Ascending aorta (tissue), 2 donors: ENCODE data around the gene OR6B1. TPM values are rescaled to one million over a fixed set of nuclear protein-coding genes. Genes with fewer than 3 reads are reported as not detected.

Experiments used
- DNase-seq, 2 donors: peaks; one replicate each; pipeline ENCODE4 v3.0.0-alpha.2; 2019; ENCODE audit warnings: low spot score in 2 of 2
- H3K27ac ChIP-seq, 2 donors: fragments of 200-600 bp; sonication (generic); one replicate each; pipeline ENCODE4 v1.5.1; 2016 to 2017; ENCODE audit warnings: mild to moderate bottlenecking in 1 of 2
- H3K27me3 ChIP-seq: fragments of 200-600 bp; sonication (generic); one replicate; pipeline ENCODE4 v1.5.1; 2017
- H3K36me3 ChIP-seq, 2 donors: fragments of 200-600 bp; sonication (generic); one replicate each; pipeline ENCODE4 v1.5.1; 2016
- H3K4me1 ChIP-seq, 2 donors: fragments of 200-600 bp; sonication (generic); one replicate each; pipeline ENCODE4 v1.5.1; 2016 to 2017; ENCODE audit warnings: mild to moderate bottlenecking in 1 of 2
- H3K4me3 ChIP-seq, 2 donors: fragments of 200-600 bp; sonication (generic); one replicate each; pipeline ENCODE4 v1.5.1; 2016 to 2017; ENCODE audit warnings: mild to moderate bottlenecking in 1 of 2
- H3K9me3 ChIP-seq, 2 donors: fragments of 200-600 bp; sonication (generic); one replicate each; pipeline ENCODE4 v1.5.1; 2016
- CTCF ChIP-seq, 3 experiments: fragments of 200-600 bp in 2 of 3; fragments of 450-650 bp in 1 of 3; sonication (generic) in 2 of 3; IDR thresholded peaks; one replicate each; pipeline ENCODE4 v1.5.1; 2016 to 2019; ENCODE audit warnings: antibody characterized with exemption in 3 of 3, mild to moderate bottlenecking in 1 of 3, moderate library complexity in 1 of 3
- intact Hi-C: fragments of 100-400 bp; cut with DNase I; formaldehyde crosslinking; loops from one replicate; pipeline ENCODE4 v1.15.1; 2023
- total RNA-seq: library from RNA; depleted of rRNA; stranded (reverse); fragments of >200 nt; gene quantifications from one replicate; pipeline ENCODE4 v1.1.0, GENCODE V29; 2016

Gene OR6B1
- total RNA-seq, 1 donor from 2014 or later: not detected

- no peak for DNase-seq
- intact Hi-C loops: no loop called here
- no peak for TF ChIP-seq CTCF (IDR thresholded peaks at IDR 0.05)
These were observed 39.1 kb upstream of the OR6B1 start for GRCh38 chr7:143960813-143961610.

GRCh38 chr7:143965280-143965679, 34.8 kb upstream of the OR6B1 start:
- Histone ChIP-seq H3K9me3 (no peaks in the 10 kb centered on the region), H3K27me3 (no peaks in the 10 kb centered on the region), H3K36me3 (no peaks in the 10 kb centered on the region), H3K4me1 (no peaks in the 10 kb centered on the region), H3K27ac (no peak overlapping the region), H3K4me3 (no peak overlapping the region)
- no peak for DNase-seq
- TF ChIP-seq CTCF (IDR thresholded peaks at IDR 0.05): no peak
- intact Hi-C loops: no loop called here

More at GRCh38 chr7:143960813-143961610, 39.1 kb upstream of the OR6B1 start:
- Histone ChIP-seq H3K27ac (no peak overlapping the region), H3K9me3 (no peaks in the 10 kb centered on the region), H3K4me1 (no peaks in the 10 kb centered on the region), H3K27me3 (no peaks in the 10 kb centered on the region), H3K4me3 (no peak overlapping the region), H3K36me3 (no peaks in the 10 kb centered on the region)

GRCh38 chr7:143967398-143967797, 32.7 kb upstream of the OR6B1 start:
- no peak for TF ChIP-seq CTCF (IDR thresholded peaks at IDR 0.05)

GRCh38 chr7:143973870-143974416, 26.2 kb upstream of the OR6B1 start:
- Histone ChIP-seq H3K4me3 (no peak overlapping the region), H3K9me3 (no peaks in the 10 kb centered on the region), H3K4me1 (no peaks in the 10 kb centered on the region), H3K27ac (no peak overlapping the region), H3K27me3 (no peaks in the 10 kb centered on the region), H3K36me3 (no peaks in the 10 kb centered on the region)
- DNase-seq: no peak
- intact Hi-C loops: no loop called here
- TF ChIP-seq CTCF (IDR thresholded peaks at IDR 0.05): no peak

More at GRCh38 chr7:143967398-143967797, 32.7 kb upstream of the OR6B1 start:
- H3K36me3 ChIP-seq: no peaks in the 10 kb centered on the region
- H3K27ac ChIP-seq: no peak overlapping the region
- H3K4me3 ChIP-seq: no peak overlapping the region
- no peaks in the 10 kb centered on the region for H3K9me3 ChIP-seq
- no peaks in the 10 kb centered on the region for H3K27me3 ChIP-seq
- no peak for DNase-seq
- intact Hi-C loops: no loop called here
- H3K4me1 ChIP-seq: no peaks in the 10 kb centered on the region

GRCh38 chr7:143974459-143974858, 25.7 kb upstream of the OR6B1 start:
- H3K9me3 ChIP-seq: no peaks in the 10 kb centered on the region
- no peak overlapping the region for H3K27ac ChIP-seq
- no peak for DNase-seq
- H3K4me1 ChIP-seq: no peaks in the 10 kb centered on the region
- no peak for TF ChIP-seq CTCF (IDR thresholded peaks at IDR 0.05)
- no peaks in the 10 kb centered on the region for H3K36me3 ChIP-seq
- no peak overlapping the region for H3K4me3 ChIP-seq
- intact Hi-C loops: no loop called here
- H3K27me3 ChIP-seq: no peaks in the 10 kb centered on the region
